ENCODE data around the gene PPP2R3B.

The PPP2R3B gene

DNA sequence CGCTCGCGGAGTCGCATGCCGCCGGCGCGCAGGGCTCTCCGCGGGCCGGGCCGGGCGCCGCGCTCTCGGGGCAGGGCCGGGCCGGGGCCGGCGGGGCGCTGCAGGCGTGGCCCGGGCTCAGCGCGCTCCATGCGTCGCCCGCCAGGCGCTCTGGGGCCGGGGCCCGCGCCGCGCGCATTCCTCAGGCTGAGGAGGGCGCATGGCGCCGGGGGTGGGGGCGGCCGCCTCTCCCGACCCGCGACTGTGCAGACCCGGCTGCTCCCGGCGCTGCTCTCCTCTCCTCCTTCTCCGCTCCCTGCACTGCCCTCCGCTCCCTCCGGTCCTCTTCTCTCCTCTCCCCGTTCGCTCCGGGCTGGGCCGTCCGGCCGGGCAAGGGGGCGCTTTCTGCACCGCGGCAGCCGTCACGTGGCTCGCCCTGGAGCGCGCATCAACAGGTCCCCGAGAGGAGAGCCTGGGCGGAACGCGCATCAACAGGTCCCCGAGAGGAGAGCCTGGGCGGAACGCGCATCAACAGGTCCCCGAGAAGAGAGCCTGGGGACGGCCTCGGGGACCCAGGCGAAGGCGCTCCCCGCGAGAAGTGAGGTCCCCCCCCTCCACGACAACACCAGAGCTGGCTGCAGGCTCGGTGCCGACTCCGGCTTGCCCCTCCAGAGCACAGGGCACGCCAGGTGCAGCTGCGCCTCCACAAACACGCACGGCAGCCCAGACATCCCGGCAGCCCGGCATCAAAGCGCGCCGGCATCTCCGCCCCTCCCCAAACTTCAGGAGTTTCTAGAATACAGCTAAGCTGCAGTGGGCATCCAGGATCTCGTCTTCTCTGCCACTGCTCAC, 12.9 kb downstream of the PPP2R3B start:
- DNase-seq (ENCODE audit: extremely low read depth, low read depth): no peak
- TF ChIP-seq, protein P1, sequence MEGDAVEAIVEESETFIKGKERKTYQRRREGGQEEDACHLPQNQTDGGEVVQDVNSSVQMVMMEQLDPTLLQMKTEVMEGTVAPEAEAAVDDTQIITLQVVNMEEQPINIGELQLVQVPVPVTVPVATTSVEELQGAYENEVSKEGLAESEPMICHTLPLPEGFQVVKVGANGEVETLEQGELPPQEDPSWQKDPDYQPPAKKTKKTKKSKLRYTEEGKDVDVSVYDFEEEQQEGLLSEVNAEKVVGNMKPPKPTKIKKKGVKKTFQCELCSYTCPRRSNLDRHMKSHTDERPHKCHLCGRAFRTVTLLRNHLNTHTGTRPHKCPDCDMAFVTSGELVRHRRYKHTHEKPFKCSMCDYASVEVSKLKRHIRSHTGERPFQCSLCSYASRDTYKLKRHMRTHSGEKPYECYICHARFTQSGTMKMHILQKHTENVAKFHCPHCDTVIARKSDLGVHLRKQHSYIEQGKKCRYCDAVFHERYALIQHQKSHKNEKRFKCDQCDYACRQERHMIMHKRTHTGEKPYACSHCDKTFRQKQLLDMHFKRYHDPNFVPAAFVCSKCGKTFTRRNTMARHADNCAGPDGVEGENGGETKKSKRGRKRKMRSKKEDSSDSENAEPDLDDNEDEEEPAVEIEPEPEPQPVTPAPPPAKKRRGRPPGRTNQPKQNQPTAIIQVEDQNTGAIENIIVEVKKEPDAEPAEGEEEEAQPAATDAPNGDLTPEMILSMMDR (IDR thresholded peaks at IDR 0.05; ENCODE audit: low read depth, low read length): no peak; the same call in 1 of the 2 replicates

DNA sequence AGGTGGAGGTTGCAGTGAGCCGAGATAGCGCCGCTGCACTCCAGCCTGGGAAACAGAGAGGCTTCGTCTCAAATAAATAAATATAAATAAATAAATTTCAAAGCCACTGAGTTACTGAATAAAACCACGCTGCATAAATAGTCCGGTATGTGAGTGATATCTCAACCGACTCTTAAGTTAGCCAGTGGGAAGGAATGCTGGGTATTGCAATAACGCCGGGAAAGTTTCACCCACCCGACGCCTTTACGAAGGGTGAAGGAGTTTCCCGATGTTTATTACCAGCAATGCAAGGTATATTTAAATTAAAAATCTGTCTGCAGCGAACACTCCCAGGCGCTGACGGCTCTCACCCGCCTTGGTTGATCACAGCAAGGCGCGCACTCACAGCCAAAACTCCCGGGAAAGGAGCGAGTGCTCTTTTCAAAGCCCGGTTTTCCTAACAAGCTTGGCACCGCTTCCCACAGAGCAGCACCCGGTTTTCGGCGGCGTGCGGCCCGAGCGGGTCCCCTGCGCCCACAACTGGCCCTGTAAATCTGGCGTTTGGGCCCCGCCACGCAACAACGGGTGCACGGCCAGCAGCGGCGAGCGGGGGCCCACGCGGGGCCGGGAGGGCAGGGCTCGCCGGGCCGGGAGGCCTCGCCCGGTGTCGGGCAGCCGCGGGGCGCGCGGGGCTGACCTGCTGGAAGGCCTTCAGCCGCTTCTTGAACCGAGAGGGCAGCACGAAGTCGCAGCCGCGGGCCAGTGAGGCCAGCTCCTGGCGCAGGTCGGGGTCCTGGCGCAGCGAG, 13.7 kb downstream of the PPP2R3B start:
- no peak for DNase-seq (ENCODE audit: extremely low read depth, low read depth)
- TF ChIP-seq, protein P1 (IDR thresholded peaks at IDR 0.05; ENCODE audit: low read depth, low read length): no peak

DNA sequence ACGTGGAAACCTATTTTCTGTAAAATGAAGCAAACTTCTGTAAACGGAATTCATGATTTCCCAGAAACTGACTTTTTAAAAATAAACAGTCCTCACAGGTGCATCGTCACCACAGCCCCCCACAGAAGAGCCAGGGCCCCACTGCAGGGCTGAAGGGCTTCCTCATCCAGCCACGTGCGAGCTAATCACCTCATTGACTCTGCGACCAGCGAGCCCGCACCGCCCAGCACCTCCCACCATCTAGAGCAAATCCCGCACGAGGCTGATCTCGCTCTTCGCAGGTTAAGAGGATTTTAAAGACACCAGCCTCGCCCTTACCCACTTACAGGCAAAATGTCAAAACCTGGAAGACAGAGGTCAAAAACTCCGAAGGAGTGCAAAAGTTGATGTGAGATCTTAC, 14.8 kb downstream of the PPP2R3B start:
- TF ChIP-seq, protein P1 (IDR thresholded peaks at IDR 0.05; ENCODE audit: low read depth, low read length): no peak
- DNase-seq (ENCODE audit: extremely low read depth, low read depth): no peak

DNA sequence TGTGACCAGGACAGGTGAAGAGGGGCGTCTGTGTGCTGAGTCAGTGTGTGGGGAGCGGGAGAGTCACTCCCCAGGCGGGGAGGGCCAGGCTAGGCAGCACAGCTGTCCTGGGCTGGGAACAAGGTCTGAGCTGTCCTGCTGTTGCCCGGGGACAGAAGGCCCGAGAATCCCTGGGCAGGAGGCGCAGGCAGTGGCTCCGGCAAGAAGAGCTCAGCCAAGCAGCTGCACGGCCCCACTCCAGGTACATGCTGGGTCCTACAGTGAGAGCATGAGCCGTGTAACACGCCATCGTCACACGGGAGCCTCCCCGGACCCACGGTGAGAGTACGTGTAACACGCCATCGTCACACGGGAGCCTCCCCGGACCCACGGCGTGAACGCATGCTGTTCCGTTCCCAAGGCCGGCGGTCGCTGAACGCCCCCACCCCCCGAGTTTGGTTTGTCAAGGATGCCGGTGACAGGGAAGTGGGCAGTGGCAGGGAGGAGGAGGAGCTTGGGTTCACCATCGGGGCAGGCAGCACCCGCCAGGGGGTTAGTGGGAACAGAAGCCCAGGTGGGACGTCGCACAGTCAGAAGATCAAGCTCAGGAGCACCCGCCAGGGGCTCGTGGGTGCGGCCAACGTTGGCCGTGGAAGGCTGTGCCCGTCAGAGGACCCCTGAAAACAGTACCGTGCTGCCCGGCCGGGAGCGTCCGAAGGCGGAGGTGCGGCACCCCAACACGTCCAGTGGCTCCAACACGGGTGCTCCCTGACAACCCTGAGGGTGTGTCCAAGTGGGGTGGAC, 15.6 kb downstream of the PPP2R3B start:
- no peak for DNase-seq (ENCODE audit: extremely low read depth, low read depth)
- TF ChIP-seq, protein P1 (IDR thresholded peaks at IDR 0.05; ENCODE audit: low read depth, low read length): no peak

DNA sequence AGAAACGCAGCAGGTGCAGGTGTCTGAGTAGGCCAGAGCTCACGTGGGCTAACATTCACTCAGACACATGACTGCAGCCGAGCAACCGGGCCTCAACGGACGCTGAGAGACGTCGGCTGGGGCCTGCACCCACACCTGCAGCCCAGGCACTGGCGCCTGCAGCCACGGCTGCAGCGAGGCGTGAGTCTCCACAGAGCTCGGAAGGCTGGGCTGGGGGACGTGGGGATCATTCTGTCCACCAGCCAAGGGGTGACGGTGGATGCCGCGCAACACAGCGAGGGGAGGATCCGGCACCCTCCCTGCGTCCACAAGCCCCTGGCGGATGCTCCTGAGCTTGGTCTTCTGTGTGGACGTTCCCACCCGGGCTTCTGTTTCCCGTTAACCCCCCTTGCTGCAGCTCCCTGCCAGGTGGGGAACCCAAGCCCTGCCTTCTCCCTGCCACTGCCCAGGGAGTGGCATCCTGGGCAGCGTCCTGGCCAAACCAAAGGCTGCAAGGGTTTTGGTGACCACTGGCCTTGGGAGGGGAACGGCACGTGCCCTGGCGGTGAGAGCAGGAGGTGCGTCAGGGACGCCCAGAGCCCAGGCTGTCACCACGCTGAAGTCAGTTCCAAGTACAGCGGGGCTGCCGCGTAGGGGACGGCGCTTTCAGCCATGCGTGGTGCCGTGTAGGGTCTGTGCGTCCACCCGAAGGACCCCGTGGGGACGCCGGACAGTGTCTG, 16.3 kb downstream of the PPP2R3B start:
- TF ChIP-seq, protein P1 (IDR thresholded peaks at IDR 0.05; ENCODE audit: low read depth, low read length): no peak

DNA sequence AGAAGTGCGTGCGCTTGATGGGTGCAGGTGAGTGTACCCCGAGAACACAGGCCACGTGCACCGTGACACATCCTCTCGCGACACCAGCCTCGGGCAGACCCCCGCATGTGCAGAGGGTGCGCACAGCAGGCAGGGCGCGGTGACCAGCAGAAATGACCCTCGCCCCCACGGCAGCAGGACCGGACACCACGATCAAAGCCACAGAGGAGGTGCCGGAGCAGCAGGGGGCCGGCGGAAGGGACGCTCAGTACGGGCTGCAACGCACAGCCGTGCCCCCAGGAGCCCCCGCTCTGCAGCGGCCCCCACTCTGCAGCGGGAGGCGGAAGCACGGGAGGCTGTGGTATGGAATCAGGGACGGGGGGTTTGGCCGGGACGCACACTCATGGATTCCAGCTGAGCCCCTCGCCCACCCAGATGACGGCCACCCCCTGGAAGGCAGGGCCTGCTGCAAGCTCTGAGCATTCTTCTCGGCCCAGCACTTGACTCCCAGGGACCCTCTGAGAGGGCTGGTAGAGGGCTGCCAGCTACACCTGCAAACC, 17.1 kb downstream of the PPP2R3B start:
- TF ChIP-seq, protein P1 (IDR thresholded peaks at IDR 0.05; ENCODE audit: low read depth, low read length): no peak
- DNase-seq (ENCODE audit: extremely low read depth, low read depth): no peak

More for the DNA sequence above, 16.3 kb downstream of the PPP2R3B start:
- no peak for DNase-seq (ENCODE audit: extremely low read depth, low read depth)

Data from AG09319 (cell line).